ENCODE data around the gene LGSN.
"Not testable (repeated sequence)": the region's sequence is repeated elsewhere in the genome, so short reads cannot be mapped to it uniquely, and the experiment has no call there.

Gene LGSN

GRCh38 chr6:63306420-63306819 lies 13.4 kb downstream of the LGSN start:
- no peak for DNase-seq (ENCODE audit: low read depth)

- DNase-seq (ENCODE audit: low read depth): no peak
Observed at GRCh38 chr6:63305277-63305676, 14.5 kb downstream of the LGSN start.

GRCh38 chr6:63303476-63303875 lies 16.3 kb downstream of the LGSN start:
- no peak for DNase-seq (ENCODE audit: low read depth)

GRCh38 chr6:63299667-63300066 lies 20.1 kb downstream of the LGSN start:
- DNase-seq (ENCODE audit: low read depth): no peak

- DNase-seq (ENCODE audit: low read depth): no peak
Observed at GRCh38 chr6:63295553-63296194, 24.1 kb downstream of the LGSN start.

- no peak for DNase-seq (ENCODE audit: low read depth)
Observed at GRCh38 chr6:63290492-63291058, 29.2 kb downstream of the LGSN start.

GRCh38 chr6:63289269-63289872 lies 30.4 kb downstream of the LGSN start:
- no peak for DNase-seq (ENCODE audit: low read depth)

- DNase-seq (ENCODE audit: low read depth): no peak
Observed at GRCh38 chr6:63280639-63281180, 39.1 kb downstream of the LGSN start.

- DNase-seq (ENCODE audit: low read depth): no peak
Observed at GRCh38 chr6:63278916-63279315, 40.9 kb downstream of the LGSN start.

- no peak for DNase-seq (ENCODE audit: low read depth)
Observed at GRCh38 chr6:63275953-63276352, 43.8 kb downstream of the LGSN start.

GRCh38 chr6:63274795-63275430 lies 44.9 kb downstream of the LGSN start:
- DNase-seq (ENCODE audit: low read depth): not testable (repeated sequence)

GRCh38 chr6:63272397-63272796 lies 47.4 kb downstream of the LGSN start:
- peak; percentile 19 for DNase-seq (ENCODE audit: low read depth)

- DNase-seq (ENCODE audit: low read depth): no peak
Observed at GRCh38 chr6:63269470-63269869, 50.3 kb downstream of the LGSN start.

- DNase-seq (ENCODE audit: low read depth): no peak
Observed at GRCh38 chr6:63268574-63268973, 51.2 kb downstream of the LGSN start.

- no peak for DNase-seq (ENCODE audit: low read depth)
Observed at GRCh38 chr6:63267828-63268227, 52.0 kb downstream of the LGSN start.

- no peak for DNase-seq (ENCODE audit: low read depth)
Observed at GRCh38 chr6:63267046-63267445, 52.7 kb downstream of the LGSN start.

GRCh38 chr6:63263444-63263843 lies 56.3 kb downstream of the LGSN start:
- DNase-seq (ENCODE audit: low read depth): no peak

- no peak for DNase-seq (ENCODE audit: low read depth)
Observed at GRCh38 chr6:63261820-63262219, 58.0 kb downstream of the LGSN start.

GRCh38 chr6:63259153-63259552 lies 60.6 kb downstream of the LGSN start:
- no peak for DNase-seq (ENCODE audit: low read depth)

GRCh38 chr6:63249875-63250482 lies 69.8 kb downstream of the LGSN start:
- no peak for DNase-seq (ENCODE audit: low read depth)

- no peak for DNase-seq (ENCODE audit: low read depth)
Observed at GRCh38 chr6:63246581-63246980, 73.2 kb downstream of the LGSN start.

GRCh38 chr6:63245909-63246308 lies 73.9 kb downstream of the LGSN start:
- no peak for DNase-seq (ENCODE audit: low read depth)

- DNase-seq (ENCODE audit: low read depth): no peak
Observed at GRCh38 chr6:63245420-63245819, 74.4 kb downstream of the LGSN start.

All from HS-5 (cell line).